Upper lobe of left lung (tissue), 4 donors: Measurements from ENCODE around the gene TUBD1.

Source experiments
- POLR2A ChIP-seq, 4 donors: fragments of 450-650 bp; IDR thresholded peaks; one replicate each; pipeline ENCODE4 v1.5.1; 2016 to 2017; ENCODE audit warnings: antibody characterized with exemption in 4 of 4, mild to moderate bottlenecking in 2 of 4
- POLR2AphosphoS5 ChIP-seq, 2 donors: sonication (generic); formaldehyde crosslinking; IDR thresholded peaks; one replicate each; pipeline ENCODE4 v1.5.1; 2017; ENCODE audit warnings: antibody characterized with exemption in 2 of 2
- TF ChIP-seq, protein P1 (sequence below), 6 experiments: fragments of 450-650 bp in 4 of 6; fragments of 200-600 bp in 2 of 6; sonication (generic) in 2 of 6; IDR thresholded peaks; one replicate each; pipeline ENCODE4 v1.5.1; 2016 to 2019; ENCODE audit warnings: antibody characterized with exemption in 6 of 6

DNA sequence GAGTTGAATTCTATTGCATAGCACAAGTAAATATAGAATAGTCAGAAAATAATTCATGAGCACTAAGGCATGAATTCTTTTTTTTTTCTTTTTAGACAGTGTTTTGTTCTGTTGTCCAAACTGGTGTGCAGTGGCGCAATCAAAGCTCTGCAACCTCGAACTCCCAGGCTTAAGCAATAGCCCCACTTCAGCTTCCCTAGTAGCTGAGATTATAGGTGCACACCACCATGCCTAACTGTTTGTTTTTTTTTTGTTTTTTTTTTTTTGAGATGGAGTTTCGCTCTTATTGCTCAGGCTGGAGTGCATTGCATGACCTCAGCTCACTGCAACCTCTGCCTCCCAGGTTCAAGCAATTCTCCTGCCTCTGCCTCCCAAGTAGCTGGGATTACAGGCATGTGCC lies 16.6 kb downstream of the TUBD1 start:
- TF ChIP-seq, protein P1, sequence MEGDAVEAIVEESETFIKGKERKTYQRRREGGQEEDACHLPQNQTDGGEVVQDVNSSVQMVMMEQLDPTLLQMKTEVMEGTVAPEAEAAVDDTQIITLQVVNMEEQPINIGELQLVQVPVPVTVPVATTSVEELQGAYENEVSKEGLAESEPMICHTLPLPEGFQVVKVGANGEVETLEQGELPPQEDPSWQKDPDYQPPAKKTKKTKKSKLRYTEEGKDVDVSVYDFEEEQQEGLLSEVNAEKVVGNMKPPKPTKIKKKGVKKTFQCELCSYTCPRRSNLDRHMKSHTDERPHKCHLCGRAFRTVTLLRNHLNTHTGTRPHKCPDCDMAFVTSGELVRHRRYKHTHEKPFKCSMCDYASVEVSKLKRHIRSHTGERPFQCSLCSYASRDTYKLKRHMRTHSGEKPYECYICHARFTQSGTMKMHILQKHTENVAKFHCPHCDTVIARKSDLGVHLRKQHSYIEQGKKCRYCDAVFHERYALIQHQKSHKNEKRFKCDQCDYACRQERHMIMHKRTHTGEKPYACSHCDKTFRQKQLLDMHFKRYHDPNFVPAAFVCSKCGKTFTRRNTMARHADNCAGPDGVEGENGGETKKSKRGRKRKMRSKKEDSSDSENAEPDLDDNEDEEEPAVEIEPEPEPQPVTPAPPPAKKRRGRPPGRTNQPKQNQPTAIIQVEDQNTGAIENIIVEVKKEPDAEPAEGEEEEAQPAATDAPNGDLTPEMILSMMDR (IDR thresholded peaks at IDR 0.05), result no peak
- TF ChIP-seq POLR2A (IDR thresholded peaks at IDR 0.05), result no peak
- TF ChIP-seq POLR2AphosphoS5 (IDR thresholded peaks at IDR 0.05), result no peak
